Body of pancreas (tissue), 4 donors: ENCODE data around the gene DIRAS1.

Experiments
- POLR2A ChIP-seq, 3 donors: fragments of 450-650 bp; IDR thresholded peaks; one replicate each; pipeline ENCODE4 v1.6.1; 2016; ENCODE audit warnings: antibody characterized with exemption in 3 of 3, mild to moderate bottlenecking in 2 of 3
- TF ChIP-seq, protein P1 (sequence below), 7 experiments: fragments of 450-650 bp in 4 of 7; fragments of 200-600 bp in 3 of 7; sonication (generic) in 3 of 7; IDR thresholded peaks; one replicate each; pipeline ENCODE4 v1.5.1; 2016 to 2019; ENCODE audit warnings: antibody characterized with exemption in 7 of 7

- no peak for TF ChIP-seq POLR2A (IDR thresholded peaks at IDR 0.05)
- TF ChIP-seq, protein P1, sequence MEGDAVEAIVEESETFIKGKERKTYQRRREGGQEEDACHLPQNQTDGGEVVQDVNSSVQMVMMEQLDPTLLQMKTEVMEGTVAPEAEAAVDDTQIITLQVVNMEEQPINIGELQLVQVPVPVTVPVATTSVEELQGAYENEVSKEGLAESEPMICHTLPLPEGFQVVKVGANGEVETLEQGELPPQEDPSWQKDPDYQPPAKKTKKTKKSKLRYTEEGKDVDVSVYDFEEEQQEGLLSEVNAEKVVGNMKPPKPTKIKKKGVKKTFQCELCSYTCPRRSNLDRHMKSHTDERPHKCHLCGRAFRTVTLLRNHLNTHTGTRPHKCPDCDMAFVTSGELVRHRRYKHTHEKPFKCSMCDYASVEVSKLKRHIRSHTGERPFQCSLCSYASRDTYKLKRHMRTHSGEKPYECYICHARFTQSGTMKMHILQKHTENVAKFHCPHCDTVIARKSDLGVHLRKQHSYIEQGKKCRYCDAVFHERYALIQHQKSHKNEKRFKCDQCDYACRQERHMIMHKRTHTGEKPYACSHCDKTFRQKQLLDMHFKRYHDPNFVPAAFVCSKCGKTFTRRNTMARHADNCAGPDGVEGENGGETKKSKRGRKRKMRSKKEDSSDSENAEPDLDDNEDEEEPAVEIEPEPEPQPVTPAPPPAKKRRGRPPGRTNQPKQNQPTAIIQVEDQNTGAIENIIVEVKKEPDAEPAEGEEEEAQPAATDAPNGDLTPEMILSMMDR (IDR thresholded peaks at IDR 0.05): no peak
Measured at GRCh38 chr19:2729943-2730818, 9.0 kb upstream of the DIRAS1 start.
